Loucy (cell line): ENCODE measurements around the gene TEX19.

ENCODE experiments used
- CTCF ChIP-seq: fragments of 200-600 bp; sonication (generic); conservative IDR thresholded peaks from 2 replicates; pipeline ENCODE4 v1.5.1; 2014; ENCODE audit warnings: mild to moderate bottlenecking, antibody characterized with exemption, low read length
- EZH2phosphoT487 ChIP-seq: fragments of 200-600 bp; IDR thresholded peaks from 2 replicates; pipeline ENCODE4 v1.6.1; 2018; ENCODE audit warnings: antibody characterized with exemption, mild to moderate bottlenecking, moderate library complexity, borderline replicate concordance

GRCh38 chr17:82348434-82348833 is 10.6 kb upstream of the TEX19 start:
- no peak for TF ChIP-seq CTCF
- no peak for TF ChIP-seq EZH2phosphoT487
